NCI-H2107 (cell line): ENCODE data around the gene ZNF892.
"Not testable (repeated sequence)": the region's sequence is repeated elsewhere in the genome, so short reads cannot be mapped to it uniquely, and the experiment has no call there.

Experiments used
- DNase-seq: peaks from one replicate; lab custom pipeline; 2025; lab: John Stamatoyannopoulos, UW

The ZNF892 gene

DNA sequence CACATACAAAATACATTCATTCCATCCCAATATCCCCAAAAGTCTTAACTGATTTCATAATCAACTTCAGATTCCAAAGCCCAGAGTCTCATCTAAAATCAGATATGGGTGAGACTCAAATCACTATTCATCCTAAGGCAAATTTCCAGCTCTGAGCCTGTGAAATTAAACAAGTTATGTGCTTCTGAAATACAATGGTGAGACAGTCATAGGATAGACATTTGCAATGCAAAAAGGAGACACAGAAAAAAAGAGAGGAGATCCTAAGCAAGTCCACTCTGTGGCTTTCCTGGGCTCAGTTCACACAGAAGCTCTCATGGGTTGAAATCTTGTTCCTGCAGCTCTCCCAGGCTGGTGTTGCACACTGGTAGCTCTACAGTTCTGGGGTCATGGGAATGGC, 18.3 kb downstream of the ZNF892 start:
- DNase-seq = no peak

DNA sequence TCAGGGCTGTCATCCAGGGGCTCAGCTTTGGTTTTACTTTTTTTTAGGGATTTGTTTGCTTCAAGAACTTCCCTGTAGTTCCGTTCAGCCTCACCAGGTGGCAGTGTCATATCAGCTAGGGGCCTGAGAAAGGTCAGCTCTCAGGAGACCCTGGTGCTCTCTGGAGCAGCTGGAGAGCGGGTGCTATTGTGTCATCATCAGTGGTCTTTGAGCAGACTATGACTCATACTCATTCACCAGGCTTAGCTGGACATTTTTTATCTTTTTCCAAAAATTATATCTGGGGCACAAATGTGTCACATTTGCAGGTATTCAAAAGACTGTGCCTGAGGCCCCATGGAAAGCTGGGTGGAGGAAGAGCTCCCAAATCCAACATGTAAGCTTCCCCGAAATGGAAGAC, 24.4 kb downstream of the ZNF892 start:
- DNase-seq = peak; percentile 7

DNA sequence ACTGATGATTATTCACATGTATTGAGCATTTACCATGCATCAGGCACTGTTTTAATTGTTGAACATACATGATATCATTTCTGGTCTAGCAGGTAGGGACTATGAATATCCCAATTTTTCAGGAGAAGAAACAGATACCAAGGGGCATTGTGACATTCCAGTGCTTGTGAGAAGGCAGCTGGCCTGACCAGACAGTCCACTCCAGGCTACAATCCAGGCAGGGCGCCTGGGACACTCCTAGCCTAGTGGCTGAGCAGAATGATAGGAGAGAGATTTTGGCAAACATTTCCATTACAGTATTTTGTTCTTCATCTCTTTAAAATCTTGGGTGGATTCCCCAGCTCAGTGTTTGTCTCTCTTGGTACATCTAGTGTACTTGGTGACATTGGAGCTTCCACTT, 24.9 kb downstream of the ZNF892 start:
- DNase-seq = no peak

DNA sequence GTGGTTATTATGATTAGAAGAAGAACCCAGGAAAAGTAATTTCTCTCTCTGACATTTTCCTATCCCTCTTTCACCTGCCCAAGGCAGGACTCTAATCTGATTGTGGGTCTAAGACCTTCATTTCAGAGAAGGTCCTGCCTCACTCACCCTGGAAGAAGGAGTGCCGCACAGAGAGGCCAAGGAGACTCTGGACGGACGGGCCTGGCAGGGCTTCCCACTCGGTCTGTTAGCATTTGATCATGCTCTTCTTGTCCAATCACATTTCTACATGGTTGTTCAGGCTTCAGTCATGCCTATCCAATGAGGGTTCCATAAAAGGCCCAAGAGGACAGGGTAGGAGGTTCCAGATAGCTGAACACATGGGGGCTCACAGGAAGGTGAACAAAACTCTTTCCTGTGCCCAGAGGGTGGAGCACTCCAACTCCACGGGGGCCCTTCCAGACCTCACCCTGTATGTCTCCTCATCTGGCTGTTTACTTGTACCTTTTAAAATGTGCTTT, 27.0 kb downstream of the ZNF892 start:
- DNase-seq = no peak

DNA sequence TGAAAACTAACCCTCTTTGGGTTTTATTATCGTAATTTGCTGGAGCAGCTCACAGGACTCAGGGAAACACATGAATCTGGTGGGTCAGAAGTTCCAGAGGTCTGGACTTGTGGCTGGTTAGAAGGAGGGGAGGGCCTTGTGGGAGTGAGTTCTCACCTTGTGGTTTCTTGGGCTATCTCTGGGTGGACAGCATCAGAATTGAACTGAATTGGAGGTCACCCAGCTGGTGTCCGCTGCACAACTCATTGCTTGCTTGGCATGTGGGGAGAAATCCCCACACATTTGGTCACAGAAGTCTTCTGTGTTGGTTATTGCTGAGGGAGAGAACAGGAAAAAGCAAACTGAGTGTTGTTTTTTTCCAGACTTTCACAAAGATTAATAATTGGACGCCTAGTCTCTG, 27.5 kb downstream of the ZNF892 start:
- no peak for DNase-seq

DNA sequence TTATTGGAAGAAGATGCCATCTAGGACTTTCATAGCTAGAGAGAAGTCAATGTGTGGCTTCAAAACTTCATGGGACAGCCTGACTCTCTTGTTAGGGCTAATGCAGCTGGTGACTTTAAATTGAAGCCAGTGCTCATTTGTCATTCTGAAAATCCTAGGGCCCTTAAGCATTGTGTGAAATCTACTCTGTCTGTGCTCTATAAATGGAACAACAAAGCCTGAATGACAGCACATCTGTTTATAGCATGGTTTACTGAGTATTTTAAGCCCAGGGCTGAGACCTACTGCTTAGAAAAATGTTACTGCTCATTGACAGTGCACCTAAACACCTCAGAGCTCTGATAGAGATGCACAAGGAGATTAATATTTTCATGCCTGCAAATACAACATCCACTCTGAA, 30.8 kb downstream of the ZNF892 start:
- DNase-seq = no peak

DNA sequence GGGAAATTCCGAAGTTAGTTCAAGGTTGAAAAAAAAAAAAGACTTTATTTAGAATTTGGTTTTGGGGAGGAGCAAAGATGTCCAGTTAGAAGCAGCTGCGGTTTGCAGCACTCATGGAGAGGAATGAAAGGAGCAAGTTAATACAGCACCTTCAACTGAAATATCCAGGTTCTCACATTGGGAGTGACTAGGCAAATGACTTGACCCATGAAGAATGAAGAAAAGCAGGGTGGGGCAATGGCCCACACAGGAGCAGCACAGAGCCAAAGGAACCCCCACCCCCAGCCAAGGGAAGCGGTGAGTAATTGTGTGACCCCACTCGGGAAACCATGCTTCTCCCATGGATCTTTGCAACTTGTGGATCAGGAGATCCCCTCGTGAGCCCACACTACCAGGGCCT, 32.8 kb downstream of the ZNF892 start:
- no peak for DNase-seq

DNA sequence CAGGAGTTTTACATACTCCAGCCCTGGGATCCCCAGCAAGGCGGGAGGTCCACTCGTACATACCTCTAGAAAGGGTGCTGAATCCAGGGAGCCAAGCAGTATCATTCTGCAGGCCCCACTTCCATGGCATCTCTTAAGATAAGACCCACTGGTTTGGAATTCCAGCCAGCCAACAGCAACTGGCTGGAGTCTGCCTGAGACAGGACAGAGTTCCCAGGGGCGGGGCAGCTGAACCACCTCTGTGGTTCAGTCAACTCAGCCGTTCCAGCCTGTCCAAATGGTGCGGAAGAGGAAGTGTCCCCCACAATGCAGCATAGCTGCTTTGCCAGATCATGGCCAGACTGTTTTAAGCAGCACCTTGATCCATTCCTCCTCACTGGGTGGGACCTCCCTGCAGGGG, 33.2 kb downstream of the ZNF892 start:
- DNase-seq = no peak

DNA sequence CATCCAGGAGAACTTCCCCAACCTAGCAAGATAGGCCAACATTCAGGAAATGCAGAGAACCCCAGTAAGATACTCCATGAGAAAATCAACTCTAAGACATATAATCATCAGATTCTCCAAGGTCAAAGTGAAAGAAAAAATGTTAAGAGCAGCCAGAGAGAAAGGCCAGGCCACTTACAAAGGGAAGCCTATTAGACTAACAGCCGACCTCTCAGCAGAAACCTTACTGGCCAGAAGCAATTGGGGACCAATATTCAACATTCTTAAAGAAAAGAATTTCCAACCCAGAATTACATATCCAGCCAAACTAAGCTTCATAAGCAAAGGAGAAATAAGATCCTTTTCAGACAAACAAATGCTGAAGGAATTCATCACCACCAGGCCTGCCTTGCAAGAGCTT, 34.8 kb downstream of the ZNF892 start:
- not testable (repeated sequence) for DNase-seq
